Fibroblast of upper back skin (primary cell): ENCODE results near the gene TKT.
A peak's percentile ranks its signal among the peaks of the same experiment; 100 is the strongest.
"Not testable (repeated sequence)": the region's sequence is repeated elsewhere in the genome, so short reads cannot be mapped to it uniquely, and the experiment has no call there.

ENCODE experiments used
- DNase-seq: peaks from one replicate; pipeline ENCODE4 v3.0.0-alpha.2; 2013

TKT gene, protein sequence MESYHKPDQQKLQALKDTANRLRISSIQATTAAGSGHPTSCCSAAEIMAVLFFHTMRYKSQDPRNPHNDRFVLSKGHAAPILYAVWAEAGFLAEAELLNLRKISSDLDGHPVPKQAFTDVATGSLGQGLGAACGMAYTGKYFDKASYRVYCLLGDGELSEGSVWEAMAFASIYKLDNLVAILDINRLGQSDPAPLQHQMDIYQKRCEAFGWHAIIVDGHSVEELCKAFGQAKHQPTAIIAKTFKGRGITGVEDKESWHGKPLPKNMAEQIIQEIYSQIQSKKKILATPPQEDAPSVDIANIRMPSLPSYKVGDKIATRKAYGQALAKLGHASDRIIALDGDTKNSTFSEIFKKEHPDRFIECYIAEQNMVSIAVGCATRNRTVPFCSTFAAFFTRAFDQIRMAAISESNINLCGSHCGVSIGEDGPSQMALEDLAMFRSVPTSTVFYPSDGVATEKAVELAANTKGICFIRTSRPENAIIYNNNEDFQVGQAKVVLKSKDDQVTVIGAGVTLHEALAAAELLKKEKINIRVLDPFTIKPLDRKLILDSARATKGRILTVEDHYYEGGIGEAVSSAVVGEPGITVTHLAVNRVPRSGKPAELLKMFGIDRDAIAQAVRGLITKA

DNA sequence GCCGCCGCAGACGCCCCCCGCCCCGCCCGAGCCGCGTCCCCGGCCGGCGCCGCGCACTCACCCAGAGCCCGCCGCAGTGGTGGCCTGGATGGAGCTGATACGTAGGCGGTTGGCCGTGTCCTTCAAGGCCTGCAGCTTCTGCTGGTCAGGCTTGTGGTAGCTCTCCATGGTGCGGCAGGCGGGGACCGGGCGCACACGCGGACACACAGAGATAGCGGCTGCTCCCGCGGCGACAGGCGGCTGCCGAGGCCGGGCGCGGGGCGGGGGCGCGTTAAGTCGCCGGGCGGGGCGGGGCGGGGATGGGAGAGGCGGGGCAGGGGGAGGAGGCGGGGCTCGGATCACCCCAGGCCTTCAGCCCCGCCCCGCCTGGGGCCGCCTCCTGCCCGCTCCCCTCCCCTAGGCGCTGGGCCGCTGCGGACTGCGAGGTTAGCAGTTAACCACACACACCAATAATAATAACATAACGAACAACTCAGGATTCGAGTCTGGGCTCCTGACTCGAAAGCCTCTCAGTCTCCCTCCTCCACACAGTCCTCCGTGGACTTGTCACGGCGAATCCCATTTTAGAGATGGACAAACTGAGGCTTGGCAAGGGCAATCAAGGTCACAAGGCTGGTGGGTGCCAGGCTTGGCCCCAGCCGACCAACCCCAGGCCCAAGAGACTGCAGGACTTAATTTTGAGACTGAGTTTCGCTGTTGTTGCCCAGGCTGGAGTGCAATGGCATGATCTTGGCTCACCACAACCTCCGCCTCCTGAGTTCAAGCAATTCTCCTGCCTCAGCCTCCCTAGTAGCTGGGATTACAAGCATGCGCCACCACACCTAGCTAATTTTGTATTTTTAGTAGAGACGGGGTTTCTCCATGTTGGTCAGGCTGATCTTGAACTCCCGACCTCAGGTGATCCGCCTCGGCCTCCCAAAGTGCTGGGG, at the start of gene TKT:
Gene TKT, minus strand, starts transcription at position 248 of the 929 bp plus-strand sequence. Its CDS starts 80 bp downstream, at position 168.
- peak; percentile 81 for DNase-seq

DNA sequence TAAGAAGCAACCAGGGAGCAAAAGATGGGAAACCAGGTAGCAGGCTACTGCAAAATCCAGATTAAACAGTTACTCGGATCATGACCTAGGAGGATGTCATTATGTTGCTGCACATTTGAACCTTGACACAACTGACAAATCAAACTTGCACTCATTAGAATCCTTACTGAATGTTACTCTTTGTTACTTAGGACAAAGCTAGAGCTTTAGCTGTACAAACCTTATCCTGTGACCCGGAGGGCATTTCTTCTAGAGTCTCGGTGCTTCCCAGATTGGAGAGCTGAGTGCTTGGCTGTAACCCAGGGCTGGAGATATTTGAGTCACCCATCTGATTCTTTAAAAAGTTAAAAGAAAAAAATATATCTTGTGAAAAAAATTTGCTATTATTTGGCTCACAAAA, 48.1 kb upstream of the TKT start:
- DNase-seq = no peak

DNA sequence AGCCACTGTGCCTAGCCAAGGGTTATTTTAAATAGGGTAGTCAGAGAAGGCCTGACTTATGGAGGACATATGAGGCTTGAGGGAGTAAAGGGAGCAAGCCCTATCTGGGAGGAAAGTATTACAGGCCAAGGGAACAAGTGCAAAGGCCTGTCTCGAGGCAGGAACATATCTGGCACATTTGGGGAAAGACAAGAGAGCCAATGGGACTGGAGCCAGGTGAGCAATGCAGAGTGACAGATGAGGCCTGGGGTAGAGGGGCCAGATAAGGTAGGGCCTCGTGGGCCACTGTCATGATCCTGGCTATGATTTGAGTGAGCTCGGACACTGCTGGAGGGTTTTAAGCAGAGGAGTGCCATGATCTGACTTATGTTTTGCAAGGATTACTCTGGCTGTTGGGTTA, 47.7 kb upstream of the TKT start:
- no peak for DNase-seq

DNA sequence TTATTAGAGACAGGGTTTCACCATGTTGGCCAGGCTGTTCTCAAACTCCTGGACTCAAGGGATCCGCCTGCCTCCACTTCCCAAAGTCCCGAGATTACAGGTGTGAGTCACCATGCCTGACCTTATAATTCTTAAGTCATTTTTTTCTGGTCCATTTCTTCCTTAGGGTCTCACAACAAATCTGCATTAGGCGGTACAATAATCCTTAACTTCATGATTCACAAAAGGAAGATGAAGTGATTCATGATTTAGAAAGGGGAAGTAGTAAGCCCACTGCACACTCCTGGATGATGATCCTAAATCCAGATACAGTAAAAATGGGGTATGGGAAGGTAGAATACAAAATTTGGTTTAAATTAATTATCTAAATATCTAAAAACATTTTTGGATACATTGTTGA, 45.0 kb upstream of the TKT start:
- no peak for DNase-seq

DNA sequence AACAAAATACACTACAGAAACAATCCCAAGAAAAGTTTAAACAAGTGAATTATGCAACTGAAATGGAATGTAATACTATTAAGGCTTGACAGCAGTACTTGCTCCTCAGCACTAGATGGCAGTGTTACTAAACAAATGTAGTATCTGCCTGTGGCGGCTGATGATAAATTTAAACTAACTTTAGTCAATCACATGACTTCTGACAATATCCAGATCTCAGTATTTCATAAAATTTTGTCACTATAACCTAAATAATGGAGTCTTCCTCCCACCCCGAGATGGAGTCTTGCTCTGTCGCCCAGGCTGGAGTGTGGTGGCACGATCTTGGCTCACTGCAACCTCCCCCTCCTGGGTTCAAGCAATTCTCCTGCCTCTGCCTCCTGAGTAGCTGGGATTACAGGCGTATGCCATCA, 43.8 kb upstream of the TKT start:
- DNase-seq = peak; percentile 49

DNA sequence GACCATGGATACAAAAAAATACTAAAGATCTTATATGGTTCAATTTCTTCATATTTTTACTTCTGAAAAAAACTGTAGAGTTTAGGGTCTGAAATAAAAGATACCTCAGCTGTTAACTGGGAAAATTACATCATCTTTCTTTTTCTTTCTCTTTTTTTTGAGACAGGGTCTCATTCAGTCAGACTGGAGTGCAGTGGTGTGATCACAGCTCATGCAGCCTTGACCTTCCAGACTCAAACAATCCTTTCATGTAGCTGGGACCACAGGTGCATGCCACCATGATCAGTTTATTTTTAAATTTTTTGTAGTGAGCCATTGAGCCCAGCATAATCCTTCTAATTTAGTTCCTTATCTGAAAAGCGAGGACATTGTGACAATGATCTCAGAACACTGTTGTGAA, 39.6 kb upstream of the TKT start:
- no peak for DNase-seq

DNA sequence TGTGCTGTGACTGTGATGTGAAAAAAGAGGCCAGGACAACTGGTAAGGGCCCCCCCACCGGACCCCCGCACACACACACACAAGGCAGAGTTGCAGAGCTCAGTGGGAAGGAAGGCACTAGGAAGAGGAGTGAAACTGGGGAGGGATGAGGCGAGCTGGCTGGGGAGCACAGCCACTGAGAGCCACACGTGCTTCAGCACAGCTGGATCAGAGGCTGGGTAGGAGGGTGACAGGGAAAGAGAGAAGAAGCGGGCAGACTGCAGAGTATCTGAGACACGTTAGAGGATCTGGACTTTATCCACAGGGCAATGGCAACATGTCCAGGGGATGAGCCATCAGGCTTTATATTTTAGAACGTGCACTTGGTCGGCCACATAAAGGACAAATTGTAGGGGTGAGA, 38.0 kb upstream of the TKT start:
- no peak for DNase-seq

DNA sequence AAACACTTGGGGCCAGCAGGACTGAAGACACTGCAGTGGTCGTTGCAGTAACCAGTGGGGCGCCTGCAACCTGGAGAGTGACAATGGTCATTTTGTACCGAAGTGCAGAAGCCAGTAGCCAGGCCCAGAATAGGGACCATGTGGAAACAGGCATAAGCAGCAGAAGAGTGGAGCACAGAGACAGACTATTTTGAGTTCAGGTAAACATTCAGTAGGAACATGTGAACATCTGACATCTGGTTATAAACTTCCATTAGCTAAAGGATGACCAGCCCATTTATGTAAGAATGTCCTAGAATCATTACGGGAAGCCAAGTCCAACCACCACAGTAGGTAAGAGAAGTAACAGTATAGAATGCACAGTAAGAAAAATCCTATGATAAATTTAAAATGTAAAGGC, 32.4 kb upstream of the TKT start:
- no peak for DNase-seq

DNA sequence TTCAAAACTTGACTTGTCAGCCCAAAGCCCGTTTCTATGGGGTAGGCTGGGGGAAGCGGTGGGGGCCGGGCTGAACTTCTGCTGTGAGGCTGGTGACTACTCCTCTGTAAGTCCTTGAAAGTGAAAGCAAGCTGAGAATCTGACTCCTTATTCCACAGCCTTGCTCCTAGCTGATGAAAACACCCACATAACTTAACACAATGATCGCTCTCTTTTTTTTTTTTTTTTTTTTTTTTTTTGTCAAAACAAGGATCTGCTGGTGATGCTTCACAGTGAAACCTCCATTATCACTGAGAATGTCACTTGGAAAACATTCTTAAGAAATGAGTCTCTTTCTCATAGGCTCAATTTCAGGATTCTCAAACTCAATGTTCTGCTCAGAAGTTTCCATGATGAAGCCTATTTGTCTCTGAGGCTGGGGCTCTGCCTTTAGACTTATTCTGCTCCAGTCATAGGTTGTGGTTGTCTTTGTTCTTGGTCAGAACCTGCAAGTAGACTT, 31.4 kb upstream of the TKT start:
- peak; percentile 14 for DNase-seq

DNA sequence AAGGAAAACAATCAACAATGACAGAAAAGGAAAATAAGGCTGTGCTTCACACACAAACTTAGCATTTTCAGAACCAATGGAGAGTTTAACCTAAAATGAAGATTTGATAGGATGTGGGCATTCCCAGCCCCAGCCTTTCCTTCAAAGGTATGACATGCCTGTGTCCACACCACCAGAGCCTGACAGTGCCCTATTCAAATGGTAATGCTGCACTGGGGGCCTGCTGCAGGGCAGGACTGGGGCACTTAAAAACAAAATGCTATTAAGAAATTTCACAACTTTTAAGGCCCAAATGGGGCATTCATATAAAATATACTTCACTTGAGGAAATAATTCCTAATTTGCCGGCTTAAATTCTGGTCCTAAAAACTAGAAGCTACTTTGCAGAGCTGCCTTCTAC, 30.9 kb upstream of the TKT start:
- DNase-seq = no peak

DNA sequence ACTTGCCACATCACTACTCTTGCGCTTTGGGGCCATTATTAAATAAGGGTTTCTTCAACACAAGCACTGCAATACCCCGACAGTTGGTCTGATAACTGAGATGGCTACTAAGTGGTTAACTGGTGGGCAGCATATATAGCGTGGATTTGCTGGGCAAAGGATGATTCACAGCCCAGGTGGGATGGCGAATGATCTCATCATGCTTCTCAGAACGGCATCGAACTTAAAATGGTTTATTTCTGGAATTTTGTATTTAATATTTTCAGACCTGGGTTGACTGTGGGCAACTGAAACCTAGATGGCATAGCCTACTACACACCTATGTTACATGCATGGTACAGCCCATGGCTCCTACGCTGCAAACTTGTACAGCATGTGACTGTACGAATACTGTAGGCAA, 26.8 kb upstream of the TKT start:
- DNase-seq = no peak

DNA sequence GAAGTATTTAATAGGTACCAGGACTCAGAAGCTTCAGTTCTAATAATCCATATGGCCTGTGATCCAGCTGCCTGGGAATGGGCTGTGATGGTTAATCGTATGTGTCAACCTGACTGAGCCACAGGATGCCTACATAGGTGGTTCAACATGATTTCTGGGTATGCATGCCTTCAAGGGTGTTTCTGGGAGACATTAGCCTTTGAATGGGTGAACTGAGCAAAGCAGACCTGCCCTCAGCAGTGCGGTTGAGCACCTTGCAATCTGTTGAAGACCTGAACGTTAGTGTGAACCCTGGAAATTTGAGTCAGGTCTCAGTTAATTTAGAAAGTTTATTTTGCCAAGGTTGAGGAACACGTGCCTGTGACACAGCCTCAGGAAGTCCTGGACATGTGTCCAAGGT, 22.8 kb upstream of the TKT start:
- no peak for DNase-seq

DNA sequence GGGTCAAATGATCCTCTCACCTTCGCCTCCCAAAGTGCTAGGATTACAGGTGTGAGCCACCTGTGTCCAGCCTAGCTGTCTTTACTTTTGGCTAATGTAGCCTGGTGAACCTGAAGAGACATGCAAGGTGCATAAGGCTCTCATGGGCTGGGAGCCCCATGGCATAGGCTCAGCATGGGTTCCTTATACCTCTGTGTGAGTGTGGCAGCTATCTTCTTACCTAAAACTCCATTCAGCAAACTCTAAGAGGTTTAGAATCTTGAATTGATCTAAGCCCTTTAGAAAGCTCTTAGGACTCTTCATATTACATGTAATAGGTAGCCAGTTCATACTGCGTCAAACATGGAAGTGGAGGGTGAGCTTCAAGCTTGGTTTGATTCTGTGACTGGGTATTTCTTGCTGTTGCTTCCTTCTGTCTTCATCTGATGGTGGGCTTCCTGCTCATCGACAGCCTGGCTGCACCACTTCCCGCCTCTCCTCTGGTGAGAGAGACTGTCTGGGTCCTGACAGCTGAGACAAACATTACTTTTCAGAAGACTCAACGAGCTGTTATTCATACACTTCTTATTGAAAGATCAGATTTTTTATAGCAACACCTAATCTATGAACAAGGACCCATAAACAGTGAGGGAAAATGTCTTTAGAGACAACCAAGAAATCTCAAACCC, 19.2 kb upstream of the TKT start:
- DNase-seq = no peak

DNA sequence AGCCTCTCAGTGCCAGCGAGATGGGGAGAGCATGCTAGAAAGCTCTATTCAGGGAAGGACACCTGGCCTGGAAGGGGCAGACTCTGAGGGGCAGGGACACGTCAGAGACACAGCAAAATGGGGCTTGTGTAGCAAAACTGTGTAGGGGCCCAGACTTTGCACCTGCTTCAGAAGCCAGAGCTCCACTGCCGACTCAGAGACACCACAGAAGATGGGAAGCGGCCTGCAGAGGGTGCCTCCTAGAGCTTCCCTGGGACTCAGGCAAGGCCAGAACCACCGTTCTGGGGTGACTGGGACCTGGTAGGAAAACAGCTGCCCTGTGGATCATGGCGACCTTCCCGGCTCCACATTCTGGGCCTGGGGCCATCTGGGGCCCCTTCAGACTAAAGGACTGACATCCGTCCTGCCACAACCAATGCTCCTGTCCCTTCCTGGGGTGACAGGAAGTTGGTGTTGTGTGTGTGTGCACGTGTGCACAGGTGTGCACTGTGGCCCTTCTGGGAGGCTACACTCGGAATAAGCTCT, 17.4 kb upstream of the TKT start:
- DNase-seq = no peak

DNA sequence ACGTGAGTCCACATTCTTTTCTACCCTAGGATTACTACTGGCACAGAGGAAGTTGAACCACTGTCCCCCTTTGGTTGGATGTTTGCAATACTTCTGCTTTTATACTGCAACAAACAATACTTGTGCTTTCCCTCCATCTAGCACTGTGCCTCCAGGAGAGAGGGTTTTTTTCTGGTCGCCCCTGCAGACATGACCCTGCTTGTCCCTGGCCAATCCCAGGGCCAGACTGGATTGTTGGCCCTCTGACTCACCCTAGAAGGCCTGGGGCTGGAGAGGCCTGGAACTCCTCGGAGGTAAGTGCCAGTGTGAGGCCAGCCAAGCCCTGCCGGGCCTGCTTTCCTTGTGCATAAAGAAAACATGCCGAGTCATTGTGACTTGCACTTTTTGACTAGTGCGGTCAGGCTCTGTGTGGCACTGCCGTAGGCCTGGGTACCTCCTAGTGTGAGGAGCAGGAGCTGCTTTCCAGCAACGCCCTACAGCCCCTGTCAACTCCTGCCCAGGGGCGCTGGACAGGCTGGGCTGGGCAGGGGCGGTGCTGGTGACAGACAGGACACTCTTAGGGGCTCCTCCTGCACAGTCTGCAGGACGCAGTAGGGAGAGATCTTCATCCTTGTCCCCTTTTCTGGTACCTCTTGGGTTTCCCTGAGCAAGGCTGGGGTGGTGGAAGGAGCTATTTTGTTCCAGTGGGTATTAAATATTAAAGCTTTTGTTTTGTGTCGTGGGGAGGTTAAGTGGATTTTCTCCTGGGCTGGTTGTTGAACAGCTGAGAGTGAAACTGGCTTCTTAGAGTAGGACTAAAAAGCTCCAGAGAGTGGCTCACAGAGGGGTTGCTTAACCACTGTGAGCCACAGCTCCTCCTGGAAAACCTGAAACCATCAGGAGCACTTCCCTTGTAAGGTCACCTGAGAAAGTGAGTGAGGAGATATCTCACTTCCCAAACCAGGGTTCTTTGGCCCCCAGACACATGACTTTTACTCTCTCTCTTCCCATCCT, 14.4 kb upstream of the TKT start:
- peak; percentile 95 for DNase-seq

DNA sequence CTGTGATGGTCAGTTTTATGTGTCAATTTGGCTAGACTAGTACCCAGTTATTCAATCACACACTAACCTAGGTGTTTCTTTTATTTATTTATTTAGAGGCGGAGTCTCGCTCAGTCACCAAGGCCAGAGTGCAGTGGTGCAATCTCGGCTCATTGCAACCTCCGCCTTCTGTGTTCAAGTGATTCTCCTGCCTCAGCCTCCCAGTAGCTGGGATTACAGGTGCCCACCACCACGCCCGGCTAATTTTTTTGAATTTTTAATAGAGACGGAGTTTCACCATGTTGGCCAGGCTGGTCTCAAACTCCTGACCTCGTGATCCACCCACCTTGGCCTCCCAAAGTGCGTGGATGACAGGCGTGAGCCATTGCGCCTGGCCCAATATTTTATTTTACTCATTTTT, 13.4 kb upstream of the TKT start:
- DNase-seq = not testable (repeated sequence)

DNA sequence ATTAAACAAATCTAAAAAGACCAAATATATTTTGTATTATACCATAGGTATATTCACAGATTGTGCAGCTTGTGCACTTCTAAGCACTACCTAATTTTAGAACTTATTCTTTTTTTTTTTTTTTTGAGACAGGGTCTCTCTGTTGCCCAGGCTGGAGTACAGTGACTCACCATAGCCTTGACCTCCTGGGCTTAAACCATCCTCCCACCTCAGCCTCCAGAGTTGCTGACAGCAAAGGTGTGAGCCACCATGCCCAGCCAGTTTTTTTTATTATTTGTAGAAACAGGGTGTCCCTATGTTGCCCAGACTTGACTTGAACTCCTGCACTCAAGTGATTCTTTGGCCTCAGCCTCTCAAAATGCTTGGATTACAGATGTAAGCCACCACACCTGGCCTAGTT, 11.9 kb upstream of the TKT start:
- no peak for DNase-seq

DNA sequence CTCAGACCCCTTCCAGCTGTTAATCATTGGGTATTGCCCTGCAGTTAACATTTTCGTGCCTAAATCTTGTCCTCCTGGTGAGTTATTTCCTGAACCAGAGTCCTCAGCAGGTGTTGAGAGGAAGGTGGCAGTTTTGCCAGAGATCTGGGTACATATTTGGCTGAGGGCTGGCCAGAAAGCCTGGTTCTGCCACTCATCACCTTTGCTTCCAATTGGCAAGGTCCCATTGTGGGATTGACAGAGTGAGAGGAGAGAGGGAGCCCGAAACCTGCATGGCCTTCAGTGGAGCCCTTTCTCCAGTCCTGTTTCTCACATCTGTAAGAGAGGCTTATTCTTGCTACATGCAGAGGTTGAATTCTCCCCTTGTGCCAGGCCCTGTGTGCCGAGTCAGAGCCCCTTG, 8.9 kb upstream of the TKT start:
- no peak for DNase-seq

DNA sequence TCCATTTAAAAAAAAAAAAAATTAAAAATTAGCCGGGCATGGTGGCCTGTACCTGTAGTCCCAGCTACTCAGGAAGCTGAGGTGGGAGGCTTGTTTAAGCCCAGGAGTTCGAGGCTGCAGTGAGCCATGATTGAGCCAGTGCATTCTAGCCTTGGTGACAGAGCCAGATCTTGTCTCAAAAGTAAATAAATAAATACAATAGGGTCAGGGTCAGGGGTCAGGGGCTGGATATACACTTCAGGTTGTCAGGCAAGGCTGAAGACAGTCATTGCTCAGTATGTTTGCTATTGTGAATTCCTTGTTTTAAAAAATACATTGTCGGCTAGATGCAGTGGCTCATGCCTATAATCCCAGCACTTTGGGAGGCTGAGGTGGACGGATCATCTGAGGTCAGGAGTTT, 8.1 kb upstream of the TKT start:
- no peak for DNase-seq

DNA sequence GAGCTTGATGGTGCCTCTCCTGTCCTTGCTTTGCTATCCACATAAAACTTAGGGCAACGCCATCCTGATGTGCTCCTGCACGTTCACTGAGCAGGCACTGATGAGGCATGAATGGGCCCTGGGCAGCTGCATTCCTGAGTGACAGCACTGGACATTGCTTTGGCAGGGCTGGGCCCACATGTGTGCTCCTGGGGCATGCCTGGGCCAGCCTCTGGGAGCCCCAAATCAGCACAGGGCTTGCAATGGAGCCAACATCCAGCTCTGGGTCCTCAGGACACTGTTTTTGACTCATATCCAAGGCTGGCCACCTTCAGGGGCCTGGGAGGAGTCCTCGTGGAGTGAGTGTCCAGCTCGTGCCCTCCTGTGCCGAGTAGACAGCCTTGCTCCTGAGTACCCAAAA, 5.9 kb upstream of the TKT start:
- DNase-seq = no peak

DNA sequence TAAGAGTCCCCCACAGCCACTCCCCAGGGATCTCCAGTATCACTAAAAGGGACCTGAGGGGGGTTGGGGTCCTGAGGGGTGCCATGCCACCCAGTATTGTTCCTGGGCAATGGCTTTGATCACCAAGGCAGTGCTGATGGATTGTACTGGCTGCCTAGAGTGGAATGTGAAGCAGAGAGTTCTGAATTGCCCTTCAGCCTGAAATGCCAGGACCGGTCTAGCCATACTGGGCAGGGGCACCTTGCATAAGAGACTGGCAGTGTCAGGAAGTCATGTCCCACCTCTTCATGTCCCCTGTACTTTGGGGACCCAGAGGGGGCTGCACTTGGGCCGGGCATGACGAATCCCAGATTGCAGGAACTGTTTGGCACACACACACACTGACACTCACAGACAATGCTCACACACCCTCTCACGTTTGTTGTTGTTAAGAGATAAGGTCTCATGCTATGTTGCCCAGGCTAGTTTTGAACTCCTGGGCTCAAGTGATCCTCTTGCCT, 4.5 kb upstream of the TKT start:
- no peak for DNase-seq
